ENCODE results near the gene PRX. TPM values are rescaled to one million over a fixed set of nuclear protein-coding genes. Genes with fewer than 3 reads are reported as not detected.

The PRX gene
- total and polyA plus RNA-seq, 9 of the 15 experiments (the other 6 are each of a cell fraction or from before 2014, with no cell fraction given): 0.65 to 3.5 (median 1.7) TPM; not detected in 2

DNA sequence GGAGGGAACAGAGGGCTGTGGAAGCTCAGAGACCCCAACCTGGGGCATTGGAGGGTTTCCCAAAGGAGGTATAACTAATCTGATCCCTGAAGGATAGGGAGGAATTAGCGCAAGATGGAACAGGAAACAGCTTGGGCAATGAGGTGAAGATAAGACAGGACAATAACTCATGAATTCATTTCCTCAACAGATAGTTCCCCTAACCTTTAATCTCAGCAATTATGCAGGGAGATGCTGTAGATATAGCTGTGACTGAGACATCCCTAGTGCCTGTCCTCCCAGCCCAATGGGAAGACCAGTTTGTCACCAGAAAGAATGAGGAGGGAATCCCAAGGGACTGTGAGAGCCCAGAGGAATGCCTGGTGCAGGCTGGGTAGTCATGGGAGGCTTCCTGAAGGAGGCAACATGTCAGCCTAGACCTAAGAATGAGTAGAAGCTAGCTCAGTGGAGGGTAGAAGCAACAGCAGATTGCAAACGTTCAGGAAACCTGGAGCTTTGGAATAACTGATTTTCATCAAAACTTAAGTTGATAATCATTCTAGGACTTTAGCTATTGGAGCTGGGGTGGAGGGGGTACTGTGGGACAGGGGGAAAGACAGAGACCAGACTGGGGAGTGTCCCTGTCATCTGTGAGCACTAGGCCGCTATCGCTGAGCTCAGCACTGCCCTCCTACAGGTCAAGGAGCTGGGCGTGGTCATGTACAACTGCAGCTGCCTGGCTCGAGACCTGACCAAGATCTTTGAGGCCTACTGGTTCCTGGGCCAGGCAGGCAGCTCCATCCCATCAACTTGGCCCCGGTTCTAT, 42.0 kb downstream of the PRX start (continued):
- TF ChIP-seq, protein P1, sequence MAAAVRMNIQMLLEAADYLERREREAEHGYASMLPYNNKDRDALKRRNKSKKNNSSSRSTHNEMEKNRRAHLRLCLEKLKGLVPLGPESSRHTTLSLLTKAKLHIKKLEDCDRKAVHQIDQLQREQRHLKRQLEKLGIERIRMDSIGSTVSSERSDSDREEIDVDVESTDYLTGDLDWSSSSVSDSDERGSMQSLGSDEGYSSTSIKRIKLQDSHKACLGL (CRISPR knock-in tag; IDR thresholded peaks at IDR 0.05; ENCODE audit: borderline replicate concordance, poor library complexity, severe bottlenecking): no peak
- TF ChIP-seq SLC30A9 (CRISPR knock-in tag; IDR thresholded peaks at IDR 0.05): no peak
- TF ChIP-seq, protein P2, sequence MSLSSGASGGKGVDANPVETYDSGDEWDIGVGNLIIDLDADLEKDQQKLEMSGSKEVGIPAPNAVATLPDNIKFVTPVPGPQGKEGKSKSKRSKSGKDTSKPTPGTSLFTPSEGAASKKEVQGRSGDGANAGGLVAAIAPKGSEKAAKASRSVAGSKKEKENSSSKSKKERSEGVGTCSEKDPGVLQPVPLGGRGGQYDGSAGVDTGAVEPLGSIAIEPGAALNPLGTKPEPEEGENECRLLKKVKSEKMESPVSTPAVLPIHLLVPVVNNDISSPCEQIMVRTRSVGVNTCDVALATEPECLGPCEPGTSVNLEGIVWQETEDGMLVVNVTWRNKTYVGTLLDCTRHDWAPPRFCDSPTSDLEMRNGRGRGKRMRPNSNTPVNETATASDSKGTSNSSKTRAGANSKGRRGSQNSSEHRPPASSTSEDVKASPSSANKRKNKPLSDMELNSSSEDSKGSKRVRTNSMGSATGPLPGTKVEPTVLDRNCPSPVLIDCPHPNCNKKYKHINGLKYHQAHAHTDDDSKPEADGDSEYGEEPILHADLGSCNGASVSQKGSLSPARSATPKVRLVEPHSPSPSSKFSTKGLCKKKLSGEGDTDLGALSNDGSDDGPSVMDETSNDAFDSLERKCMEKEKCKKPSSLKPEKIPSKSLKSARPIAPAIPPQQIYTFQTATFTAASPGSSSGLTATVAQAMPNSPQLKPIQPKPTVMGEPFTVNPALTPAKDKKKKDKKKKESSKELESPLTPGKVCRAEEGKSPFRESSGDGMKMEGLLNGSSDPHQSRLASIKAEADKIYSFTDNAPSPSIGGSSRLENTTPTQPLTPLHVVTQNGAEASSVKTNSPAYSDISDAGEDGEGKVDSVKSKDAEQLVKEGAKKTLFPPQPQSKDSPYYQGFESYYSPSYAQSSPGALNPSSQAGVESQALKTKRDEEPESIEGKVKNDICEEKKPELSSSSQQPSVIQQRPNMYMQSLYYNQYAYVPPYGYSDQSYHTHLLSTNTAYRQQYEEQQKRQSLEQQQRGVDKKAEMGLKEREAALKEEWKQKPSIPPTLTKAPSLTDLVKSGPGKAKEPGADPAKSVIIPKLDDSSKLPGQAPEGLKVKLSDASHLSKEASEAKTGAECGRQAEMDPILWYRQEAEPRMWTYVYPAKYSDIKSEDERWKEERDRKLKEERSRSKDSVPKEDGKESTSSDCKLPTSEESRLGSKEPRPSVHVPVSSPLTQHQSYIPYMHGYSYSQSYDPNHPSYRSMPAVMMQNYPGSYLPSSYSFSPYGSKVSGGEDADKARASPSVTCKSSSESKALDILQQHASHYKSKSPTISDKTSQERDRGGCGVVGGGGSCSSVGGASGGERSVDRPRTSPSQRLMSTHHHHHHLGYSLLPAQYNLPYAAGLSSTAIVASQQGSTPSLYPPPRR (CRISPR knock-in tag; IDR thresholded peaks at IDR 0.05; ENCODE audit: borderline replicate concordance): no peak
- TF ChIP-seq, protein P3, sequence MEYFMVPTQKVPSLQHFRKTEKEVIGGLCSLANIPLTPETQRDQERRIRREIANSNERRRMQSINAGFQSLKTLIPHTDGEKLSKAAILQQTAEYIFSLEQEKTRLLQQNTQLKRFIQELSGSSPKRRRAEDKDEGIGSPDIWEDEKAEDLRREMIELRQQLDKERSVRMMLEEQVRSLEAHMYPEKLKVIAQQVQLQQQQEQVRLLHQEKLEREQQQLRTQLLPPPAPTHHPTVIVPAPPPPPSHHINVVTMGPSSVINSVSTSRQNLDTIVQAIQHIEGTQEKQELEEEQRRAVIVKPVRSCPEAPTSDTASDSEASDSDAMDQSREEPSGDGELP (CRISPR knock-in tag; IDR thresholded peaks at IDR 0.05; ENCODE audit: borderline replicate concordance): peak; percentile 78; the same call in 1 of the 2 replicates
- TF ChIP-seq, protein P4, sequence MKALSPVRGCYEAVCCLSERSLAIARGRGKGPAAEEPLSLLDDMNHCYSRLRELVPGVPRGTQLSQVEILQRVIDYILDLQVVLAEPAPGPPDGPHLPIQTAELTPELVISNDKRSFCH (CRISPR knock-in tag; IDR thresholded peaks at IDR 0.05): no peak
- TF ChIP-seq, protein P4 (tag; IDR thresholded peaks at IDR 0.05): peak; percentile 31; the same call in 1 of the 2 replicates
- TF ChIP-seq, protein P5, sequence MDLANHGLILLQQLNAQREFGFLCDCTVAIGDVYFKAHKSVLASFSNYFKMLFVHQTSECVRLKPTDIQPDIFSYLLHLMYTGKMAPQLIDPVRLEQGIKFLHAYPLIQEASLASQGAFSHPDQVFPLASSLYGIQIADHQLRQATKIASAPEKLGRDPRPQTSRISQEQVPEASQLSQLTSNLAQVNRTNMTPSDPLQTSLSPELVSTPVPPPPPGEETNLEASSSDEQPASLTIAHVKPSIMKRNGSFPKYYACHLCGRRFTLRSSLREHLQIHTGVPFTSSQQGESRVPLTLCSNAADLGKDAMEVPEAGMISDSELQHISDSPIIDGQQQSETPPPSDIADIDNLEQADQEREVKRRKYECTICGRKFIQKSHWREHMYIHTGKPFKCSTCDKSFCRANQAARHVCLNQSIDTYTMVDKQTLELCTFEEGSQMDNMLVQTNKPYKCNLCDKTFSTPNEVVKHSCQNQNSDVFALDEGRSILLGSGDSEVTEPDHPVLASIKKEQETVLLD (IDR thresholded peaks at IDR 0.05): 0 out of 2 replicates have a peak, but pooled peaks have one; percentile 12
- TF ChIP-seq ZNF263 (CRISPR knock-in tag; IDR thresholded peaks at IDR 0.05; ENCODE audit: borderline replicate concordance): no peak
- no peak for TF ChIP-seq NCOA4 (IDR thresholded peaks at IDR 0.05; ENCODE audit: partially characterized antibody)
- no peak for TF ChIP-seq LCOR (CRISPR knock-in tag; IDR thresholded peaks at IDR 0.05)
- no peak for TF ChIP-seq ZFP1 (CRISPR knock-in tag; IDR thresholded peaks at IDR 0.05)
- TF ChIP-seq PRPF4 (IDR thresholded peaks at IDR 0.05; ENCODE audit: insufficient read depth, low read depth, low read length, poor library complexity, severe bottlenecking): no peak
- TF ChIP-seq FOXJ3 (CRISPR knock-in tag; IDR thresholded peaks at IDR 0.05): no peak
- TF ChIP-seq ZNF780A (CRISPR knock-in tag; IDR thresholded peaks at IDR 0.05): no peak
- TF ChIP-seq, protein P6, sequence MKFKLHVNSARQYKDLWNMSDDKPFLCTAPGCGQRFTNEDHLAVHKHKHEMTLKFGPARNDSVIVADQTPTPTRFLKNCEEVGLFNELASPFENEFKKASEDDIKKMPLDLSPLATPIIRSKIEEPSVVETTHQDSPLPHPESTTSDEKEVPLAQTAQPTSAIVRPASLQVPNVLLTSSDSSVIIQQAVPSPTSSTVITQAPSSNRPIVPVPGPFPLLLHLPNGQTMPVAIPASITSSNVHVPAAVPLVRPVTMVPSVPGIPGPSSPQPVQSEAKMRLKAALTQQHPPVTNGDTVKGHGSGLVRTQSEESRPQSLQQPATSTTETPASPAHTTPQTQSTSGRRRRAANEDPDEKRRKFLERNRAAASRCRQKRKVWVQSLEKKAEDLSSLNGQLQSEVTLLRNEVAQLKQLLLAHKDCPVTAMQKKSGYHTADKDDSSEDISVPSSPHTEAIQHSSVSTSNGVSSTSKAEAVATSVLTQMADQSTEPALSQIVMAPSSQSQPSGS (CRISPR knock-in tag; IDR thresholded peaks at IDR 0.05): no peak
